GM23248 (cell line): ENCODE measurements around the gene ZNF445.

Experiments
- EZH2 ChIP-seq: fragments of 200-600 bp; sonication (generic); IDR thresholded peaks from 2 replicates; pipeline ENCODE4 v1.6.1; 2018; ENCODE audit warnings: antibody characterized with exemption, mild to moderate bottlenecking; ENCODE audit not compliant: insufficient read depth, poor library complexity, severe bottlenecking
- EZH2phosphoT487 ChIP-seq: fragments of 200-600 bp; sonication (generic); IDR thresholded peaks from 2 replicates; pipeline ENCODE4 v1.6.1; 2018; ENCODE audit warnings: antibody characterized with exemption, moderate library complexity, mild to moderate bottlenecking, low read depth; ENCODE audit not compliant: insufficient read depth

GRCh38 chr3:44478606-44479094 is 1.2 kb upstream of the ZNF445 start:
- TF ChIP-seq EZH2phosphoT487 (no peak), EZH2 (no peak)
